HL-60 (cell line): Measurements from ENCODE around the gene CELF2.

Experiments used
- DNase-seq, 2 experiments: peaks; one replicate each; pipeline ENCODE4 v3.0.0-alpha.2; 2010 to 2020; ENCODE audit warnings: low read depth in 1 of 2, low spot score in 1 of 2
- H3K27ac ChIP-seq: fragments of 250-450 bp; sonication (Bioruptor Pico); replicated peaks from 2 replicates; pipeline ENCODE4 v1.5.1; 2020; ENCODE audit warnings: mild to moderate bottlenecking, moderate library complexity
- H3K27me3 ChIP-seq: fragments of 250-450 bp; sonication (Bioruptor Pico); 2 replicates; pipeline ENCODE4 v1.5.1; 2021; ENCODE audit warnings: mild to moderate bottlenecking, moderate library complexity; ENCODE audit not compliant: insufficient read depth, poor library complexity, severe bottlenecking
- H3K4me3 ChIP-seq: replicated peaks from 2 replicates; pipeline ENCODE4 v1.5.1; 2011; ENCODE audit warnings: mild to moderate bottlenecking, control low read depth, low read length; ENCODE audit not compliant: insufficient read depth
- CTCF ChIP-seq: IDR thresholded peaks from one replicate; pipeline ENCODE4 v1.5.1; 2011; ENCODE audit warnings: low read length, control low read depth, inconsistent platforms; ENCODE audit not compliant: insufficient read depth
- GABPA ChIP-seq: IDR thresholded peaks from 2 replicates; pipeline ENCODE4 v1.6.1; 2012; ENCODE audit warnings: low read depth
- POLR2AphosphoS5 ChIP-seq: IDR thresholded peaks from 2 replicates; pipeline ENCODE4 v1.6.1; 2012; ENCODE audit warnings: low read depth
- SPI1 ChIP-seq: IDR thresholded peaks from 2 replicates; pipeline ENCODE4 v1.6.1; 2012; ENCODE audit warnings: low read depth, mild to moderate bottlenecking, borderline replicate concordance
- TF ChIP-seq, protein P1 (sequence below): IDR thresholded peaks from 2 replicates; pipeline ENCODE4 v1.6.1; 2012; ENCODE audit warnings: low read depth; ENCODE audit not compliant: insufficient replicate concordance

Gene CELF2

GRCh38 chr10:11386044-11386443 lies 368.4 kb downstream of the CELF2 start:
- Histone ChIP-seq H3K4me3 (no peak overlapping the region), H3K27ac (no peak overlapping the region), H3K27me3 (no peaks in the 10 kb centered on the region)
- TF ChIP-seq SPI1: no peak
- TF ChIP-seq POLR2AphosphoS5: no peak
- TF ChIP-seq CTCF: no peak
- TF ChIP-seq, protein P1, sequence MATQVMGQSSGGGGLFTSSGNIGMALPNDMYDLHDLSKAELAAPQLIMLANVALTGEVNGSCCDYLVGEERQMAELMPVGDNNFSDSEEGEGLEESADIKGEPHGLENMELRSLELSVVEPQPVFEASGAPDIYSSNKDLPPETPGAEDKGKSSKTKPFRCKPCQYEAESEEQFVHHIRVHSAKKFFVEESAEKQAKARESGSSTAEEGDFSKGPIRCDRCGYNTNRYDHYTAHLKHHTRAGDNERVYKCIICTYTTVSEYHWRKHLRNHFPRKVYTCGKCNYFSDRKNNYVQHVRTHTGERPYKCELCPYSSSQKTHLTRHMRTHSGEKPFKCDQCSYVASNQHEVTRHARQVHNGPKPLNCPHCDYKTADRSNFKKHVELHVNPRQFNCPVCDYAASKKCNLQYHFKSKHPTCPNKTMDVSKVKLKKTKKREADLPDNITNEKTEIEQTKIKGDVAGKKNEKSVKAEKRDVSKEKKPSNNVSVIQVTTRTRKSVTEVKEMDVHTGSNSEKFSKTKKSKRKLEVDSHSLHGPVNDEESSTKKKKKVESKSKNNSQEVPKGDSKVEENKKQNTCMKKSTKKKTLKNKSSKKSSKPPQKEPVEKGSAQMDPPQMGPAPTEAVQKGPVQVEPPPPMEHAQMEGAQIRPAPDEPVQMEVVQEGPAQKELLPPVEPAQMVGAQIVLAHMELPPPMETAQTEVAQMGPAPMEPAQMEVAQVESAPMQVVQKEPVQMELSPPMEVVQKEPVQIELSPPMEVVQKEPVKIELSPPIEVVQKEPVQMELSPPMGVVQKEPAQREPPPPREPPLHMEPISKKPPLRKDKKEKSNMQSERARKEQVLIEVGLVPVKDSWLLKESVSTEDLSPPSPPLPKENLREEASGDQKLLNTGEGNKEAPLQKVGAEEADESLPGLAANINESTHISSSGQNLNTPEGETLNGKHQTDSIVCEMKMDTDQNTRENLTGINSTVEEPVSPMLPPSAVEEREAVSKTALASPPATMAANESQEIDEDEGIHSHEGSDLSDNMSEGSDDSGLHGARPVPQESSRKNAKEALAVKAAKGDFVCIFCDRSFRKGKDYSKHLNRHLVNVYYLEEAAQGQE: no peak
- TF ChIP-seq GABPA: no peak
- no peak for DNase-seq
